ENCODE results near the gene EFNB2. TPM values are rescaled to one million over a fixed set of nuclear protein-coding genes. Genes with fewer than 3 reads are reported as not detected.

EFNB2 gene
- polyA plus RNA-seq, 3 donors: not detected

GRCh38 chr13:106455190-106455589 is 80.3 kb downstream of the EFNB2 start:
- Histone ChIP-seq H3K9me3 (replicated peaks in 1 of 2; ENCODE audit: control insufficient read depth in 1 of 2, insufficient read depth in 1 of 2, low read length in 2 of 2) (no peaks in the 10 kb centered on the region), H2AFZ (ENCODE audit: insufficient read depth, low read depth, low read length, poor library complexity, severe bottlenecking) (no peak overlapping the region), H3K4me2 (replicated peaks; ENCODE audit: extremely low read depth, low read length, poor library complexity, severe bottlenecking) (no peak overlapping the region), H3K79me2 (ENCODE audit: insufficient read depth, low read length) (no peaks in the 10 kb centered on the region), H4K20me1 (ENCODE audit: insufficient read depth, low read length) (no peaks in the 10 kb centered on the region), H3K4me3 (replicated peaks in 1 of 3; ENCODE audit: low read depth in 2 of 3, low read length in 3 of 3) (no peak overlapping the region), H3K4me1 (ENCODE audit: control insufficient read depth in 1 of 2, insufficient read depth in 2 of 2, low read length in 2 of 2) (no peaks in the 10 kb centered on the region), H3K27ac (ENCODE audit: low read depth in 1 of 2, low read length in 2 of 2) (no peak overlapping the region), H3K27me3 (ENCODE audit: control insufficient read depth in 2 of 2, insufficient read depth in 2 of 2, low read length in 2 of 2) (no peaks in the 10 kb centered on the region), H3K9ac (ENCODE audit: insufficient read depth, low read length, poor library complexity, severe bottlenecking) (no peak overlapping the region), H3K36me3 (replicated peaks in 1 of 2; ENCODE audit: control insufficient read depth in 1 of 2, insufficient read depth in 2 of 2, low read length in 2 of 2) (no peaks in the 10 kb centered on the region)
- H3K4me3 Mint-ChIP-seq: no peak overlapping the region
- intact Hi-C loops (cut with micrococcal nuclease): no loop called here
- no peak overlapping the region for H3K27ac Mint-ChIP-seq
- H3K4me1 Mint-ChIP-seq: no peaks in the 10 kb centered on the region
- no peak for DNase-seq
- TF ChIP-seq, protein P1, sequence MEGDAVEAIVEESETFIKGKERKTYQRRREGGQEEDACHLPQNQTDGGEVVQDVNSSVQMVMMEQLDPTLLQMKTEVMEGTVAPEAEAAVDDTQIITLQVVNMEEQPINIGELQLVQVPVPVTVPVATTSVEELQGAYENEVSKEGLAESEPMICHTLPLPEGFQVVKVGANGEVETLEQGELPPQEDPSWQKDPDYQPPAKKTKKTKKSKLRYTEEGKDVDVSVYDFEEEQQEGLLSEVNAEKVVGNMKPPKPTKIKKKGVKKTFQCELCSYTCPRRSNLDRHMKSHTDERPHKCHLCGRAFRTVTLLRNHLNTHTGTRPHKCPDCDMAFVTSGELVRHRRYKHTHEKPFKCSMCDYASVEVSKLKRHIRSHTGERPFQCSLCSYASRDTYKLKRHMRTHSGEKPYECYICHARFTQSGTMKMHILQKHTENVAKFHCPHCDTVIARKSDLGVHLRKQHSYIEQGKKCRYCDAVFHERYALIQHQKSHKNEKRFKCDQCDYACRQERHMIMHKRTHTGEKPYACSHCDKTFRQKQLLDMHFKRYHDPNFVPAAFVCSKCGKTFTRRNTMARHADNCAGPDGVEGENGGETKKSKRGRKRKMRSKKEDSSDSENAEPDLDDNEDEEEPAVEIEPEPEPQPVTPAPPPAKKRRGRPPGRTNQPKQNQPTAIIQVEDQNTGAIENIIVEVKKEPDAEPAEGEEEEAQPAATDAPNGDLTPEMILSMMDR (IDR thresholded peaks at IDR 0.05): no peak
- WGBS (ENCODE audit: insufficient coverage): no CpG with 5 or more reads among the region's 9 CpGs
- H3K36me3 Mint-ChIP-seq: no peaks in the 10 kb centered on the region
- H3K9me3 Mint-ChIP-seq: peaks cover 0 to 5% (median 2%) of the 10 kb centered on the region in 7 donors
- peaks cover 2 to 3% (median 3%) of the 10 kb centered on the region in 3 donors for H3K27me3 Mint-ChIP-seq (ENCODE audit: low read depth in 3 of 3)

DNA sequence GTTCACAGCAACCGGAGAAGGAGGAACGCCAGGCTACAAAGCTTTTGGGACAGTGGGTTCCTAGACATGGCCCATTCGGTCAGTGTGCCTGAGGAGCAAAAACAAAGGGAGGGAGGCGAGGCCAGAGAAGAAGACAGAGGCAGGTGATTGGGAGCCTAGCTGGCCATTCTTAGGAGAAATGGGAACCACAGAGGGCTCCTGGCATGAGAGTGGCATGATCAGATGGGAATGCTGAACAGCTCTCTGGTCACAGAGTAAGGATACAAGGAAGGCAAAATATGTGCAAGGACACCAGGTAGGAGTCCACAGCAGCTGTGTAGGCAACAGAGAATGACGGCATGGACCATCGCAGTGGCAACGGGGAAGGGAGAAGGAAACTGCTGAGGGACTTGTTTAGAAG is 82.4 kb downstream of the EFNB2 start:
- no peaks in the 10 kb centered on the region for H3K9me3 ChIP-seq (replicated peaks in 1 of 2; ENCODE audit: control insufficient read depth in 1 of 2, insufficient read depth in 1 of 2, low read length in 2 of 2)
- H3K27me3 Mint-ChIP-seq (ENCODE audit: low read depth in 3 of 3): peaks cover 0 to 2% (median 2%) of the 10 kb centered on the region in 3 donors
- WGBS (ENCODE audit: insufficient coverage): 98% methylated on average over 7 of the region's 7 CpGs
- H3K9me3 Mint-ChIP-seq: peaks cover 0 to 14% (median 4%) of the 10 kb centered on the region in 7 donors
- H3K27ac ChIP-seq (ENCODE audit: low read depth in 1 of 2, low read length in 2 of 2): no peak overlapping the region
- H2AFZ ChIP-seq (ENCODE audit: insufficient read depth, low read depth, low read length, poor library complexity, severe bottlenecking): no peak overlapping the region
- no peak overlapping the region for H3K9ac ChIP-seq (ENCODE audit: insufficient read depth, low read length, poor library complexity, severe bottlenecking)
- DNase-seq: no peak
- TF ChIP-seq, protein P1 (IDR thresholded peaks at IDR 0.05): no peak
- H3K4me3 ChIP-seq (replicated peaks in 1 of 3; ENCODE audit: low read depth in 2 of 3, low read length in 3 of 3): no peak overlapping the region
- no peak overlapping the region for H3K27ac Mint-ChIP-seq
- H4K20me1 ChIP-seq (ENCODE audit: insufficient read depth, low read length): no peaks in the 10 kb centered on the region
- no peaks in the 10 kb centered on the region for H3K36me3 ChIP-seq (replicated peaks in 1 of 2; ENCODE audit: control insufficient read depth in 1 of 2, insufficient read depth in 2 of 2, low read length in 2 of 2)
- H3K36me3 Mint-ChIP-seq: no peaks in the 10 kb centered on the region
- H3K79me2 ChIP-seq (ENCODE audit: insufficient read depth, low read length): no peaks in the 10 kb centered on the region
- H3K4me3 Mint-ChIP-seq: no peak overlapping the region
- no peaks in the 10 kb centered on the region for H3K27me3 ChIP-seq (ENCODE audit: control insufficient read depth in 2 of 2, insufficient read depth in 2 of 2, low read length in 2 of 2)
- H3K4me1 Mint-ChIP-seq: no peaks in the 10 kb centered on the region
- intact Hi-C loops (cut with micrococcal nuclease): no loop called here
- H3K4me2 ChIP-seq (replicated peaks; ENCODE audit: extremely low read depth, low read length, poor library complexity, severe bottlenecking): no peak overlapping the region
- no peaks in the 10 kb centered on the region for H3K4me1 ChIP-seq (ENCODE audit: control insufficient read depth in 1 of 2, insufficient read depth in 2 of 2, low read length in 2 of 2)

Measured in CD14-positive monocyte (primary cell).